GM12878 (cell line): ENCODE data around the gene HOXD12. TPM values are rescaled to one million over a fixed set of nuclear protein-coding genes. Genes with fewer than 3 reads are reported as not detected.

Source experiments
- ATAC-seq: fragments of 200-7000 bp; cut with Tn5 transposase; 3 replicates; pipeline ENCODE4 v1.9.1; 2020; ENCODE audit warnings: mild to moderate bottlenecking, moderate library complexity
- BruUV-seq: library from RNA; stranded (reverse); fragments of 400-500 nt; replicated peaks from 2 replicates; lab custom pipeline; 2021; lab: Mats Ljungman, UMichigan
- CTCF ChIA-PET: fragments of 300-600 bp; sonication (Branson Sonifier 250); formaldehyde crosslinking; extraction: SDS; loops from one replicate; lab custom pipeline; 2021; ENCODE audit warnings: inconsistent platforms; lab: Yijun Ruan, JAX
- POLR2A ChIA-PET: fragments of 350-600 bp; formaldehyde crosslinking; extraction: SDS; loops from one replicate; lab custom pipeline; 2021; ENCODE audit warnings: inconsistent platforms; lab: Charles Lee
- RAD21 ChIA-PET: fragments of 300-600 bp; sonication (Branson Sonifier 250); formaldehyde crosslinking; loops from one replicate; lab custom pipeline; 2023; ENCODE audit warnings: antibody characterized with exemption; ENCODE audit not compliant: unreplicated experiment; lab: Charles Lee
- SMC1A ChIA-PET: fragments of 300-600 bp; sonication (Branson Sonifier 250); formaldehyde crosslinking; loops from one replicate; lab custom pipeline; 2023; ENCODE audit not compliant: unreplicated experiment, uncharacterized antibody; lab: Charles Lee
- DNase-seq: peaks from one replicate; pipeline ENCODE4 v3.0.0-alpha.2; 2011; ENCODE audit warnings: low read depth, low spot score
- FAIRE-seq: peaks from 3 replicates; lab custom pipeline; 2011; peaks lifted over from hg19 to GRCh38; lab: Jason Lieb, UNC
- H2AFZ ChIP-seq: 2 replicates; pipeline ENCODE4 v1.6.0; 2011; ENCODE audit warnings: low read depth, low read length, control low read depth; ENCODE audit not compliant: control insufficient read depth
- H3K27ac ChIP-seq: 2 replicates; pipeline ENCODE4 v1.5.1; 2011; ENCODE audit warnings: control low read depth; ENCODE audit not compliant: control insufficient read depth, insufficient read depth
- H3K27me3 ChIP-seq, 2 experiments: replicated peaks in 1 of 2; 2 replicates each; pipeline versions ENCODE4 v1.6.0 to v1.6.1; 2011; ENCODE audit warnings: low read length in 1 of 2; ENCODE audit not compliant: control insufficient read depth in 2 of 2, insufficient read depth in 2 of 2
- H3K36me3 ChIP-seq, 2 experiments: 2 replicates each; pipeline ENCODE4 v1.5.1; 2011; ENCODE audit warnings: low read length in 1 of 2; ENCODE audit not compliant: control insufficient read depth in 2 of 2, insufficient read depth in 2 of 2
- H3K4me1 ChIP-seq: 2 replicates; pipeline ENCODE4 v1.6.1; 2011; ENCODE audit warnings: mild to moderate bottlenecking, low read length, moderate library complexity, mixed read lengths; ENCODE audit not compliant: control insufficient read depth, insufficient read depth
- H3K4me2 ChIP-seq: 2 replicates; pipeline ENCODE4 v1.6.0; 2011; ENCODE audit warnings: control low read depth; ENCODE audit not compliant: control insufficient read depth, insufficient read depth
- H3K4me3 ChIP-seq: fragments of 200-600 bp; sonication (generic); 2 replicates; pipeline ENCODE4 v1.5.1; 2016
- H3K79me2 ChIP-seq: 2 replicates; pipeline ENCODE4 v1.6.0; 2011; ENCODE audit warnings: low read length; ENCODE audit not compliant: control insufficient read depth, insufficient read depth
- H3K9ac ChIP-seq: 2 replicates; pipeline ENCODE4 v1.8.0; 2011; ENCODE audit warnings: low read length, control low read depth, mixed read lengths; ENCODE audit not compliant: control insufficient read depth, insufficient read depth
- H3K9me3 ChIP-seq: replicated peaks from 3 replicates; pipeline ENCODE4 v1.5.1; 2011; ENCODE audit warnings: mild to moderate bottlenecking, low read length; ENCODE audit not compliant: control insufficient read depth, insufficient read depth
- H4K20me1 ChIP-seq: 2 replicates; pipeline ENCODE4 v1.6.0; 2011; ENCODE audit not compliant: control insufficient read depth, insufficient read depth
- BRCA1 ChIP-seq: IDR thresholded peaks from 2 replicates; pipeline ENCODE4 v1.6.1; 2011; ENCODE audit warnings: low read depth, low read length, improper control_type of control experiment
- CHD1 ChIP-seq: IDR thresholded peaks from 2 replicates; pipeline ENCODE4 v1.6.1; 2012; ENCODE audit warnings: low read depth, low read length, improper control_type of control experiment
- CUX1 ChIP-seq: IDR thresholded peaks from 2 replicates; pipeline ENCODE4 v1.6.1; 2012; ENCODE audit warnings: improper control_type of control experiment, low read depth, low read length; ENCODE audit not compliant: insufficient replicate concordance
- DPF2 ChIP-seq: fragments of 450-650 bp; IDR thresholded peaks from 2 replicates; pipeline ENCODE4 v1.6.1; 2017; ENCODE audit warnings: mild to moderate bottlenecking
- FOXK2 ChIP-seq: fragments of 450-650 bp; IDR thresholded peaks from 2 replicates; pipeline ENCODE4 v1.6.1; 2017; ENCODE audit warnings: mild to moderate bottlenecking, moderate library complexity
- KAT2A ChIP-seq: conservative IDR thresholded peaks from 2 replicates; pipeline ENCODE4 v1.6.1; 2011; ENCODE audit warnings: low read depth, low read length; ENCODE audit not compliant: control insufficient read depth
- KLF5 ChIP-seq: fragments of 450-650 bp; IDR thresholded peaks from 2 replicates; pipeline ENCODE4 v1.6.1; 2014; ENCODE audit warnings: mild to moderate bottlenecking; ENCODE audit not compliant: partially characterized antibody
- NR2F1 ChIP-seq: fragments of 450-650 bp; conservative IDR thresholded peaks from 2 replicates; pipeline ENCODE4 v1.6.1; 2017; ENCODE audit warnings: mild to moderate bottlenecking
- PML ChIP-seq: IDR thresholded peaks from 2 replicates; pipeline ENCODE4 v1.6.1; 2012; ENCODE audit warnings: low read length, inconsistent platforms
- RELA ChIP-seq: fragments of 450-650 bp; IDR thresholded peaks from 2 replicates; pipeline ENCODE4 v1.8.0; 2014; ENCODE audit warnings: borderline replicate concordance; ENCODE audit not compliant: partially characterized antibody
- RFX5 ChIP-seq: IDR thresholded peaks from 2 replicates; pipeline ENCODE4 v1.6.1; 2011; ENCODE audit warnings: low read depth, low read length, improper control_type of control experiment
- SMAD5 ChIP-seq: IDR thresholded peaks from 2 replicates; pipeline ENCODE4 v1.6.1; 2016; ENCODE audit warnings: antibody characterized with exemption, low read depth
- SP1 ChIP-seq: IDR thresholded peaks from one replicate; pipeline ENCODE4 v1.6.1; 2011; ENCODE audit warnings: low read depth, low read length
- ZNF207 ChIP-seq: fragments of 450-650 bp; IDR thresholded peaks from 2 replicates; pipeline ENCODE4 v1.6.1; 2014; ENCODE audit warnings: antibody characterized with exemption, mild to moderate bottlenecking, borderline replicate concordance
- WGBS: methylation state at CpG from one replicate; pipeline ENCODE4 v1.1.6; 2016; ENCODE audit warnings: low lambda C conversion rate; ENCODE audit not compliant: insufficient replicate concordance, insufficient coverage; ENCODE audit errors: missing lambda C conversion rate; 5-methylcytosine and 5-hydroxymethylcytosine counted together
- in situ Hi-C: fragments of 300-500 bp; cut with MboI; formaldehyde crosslinking; loops from 9 replicates; pipeline ENCODE4 v1.14.3; 2018; ENCODE audit warnings: mixed read lengths
- intact Hi-C: fragments of 100-400 bp; cut with micrococcal nuclease; formaldehyde crosslinking; loops from one replicate; pipeline ENCODE4 v1.14.2; 2022; ENCODE audit not compliant: unreplicated experiment
- polyA plus RNA-seq, 11 experiments: library from polyadenylated mRNA; depleted of rRNA in 4 of 11; unstranded in 6 of 11; stranded (reverse) in 5 of 11; fragments of >200 nt; fragmentation: Nextera tagmentation in 4 of 11; fragmentation: Illumina TruSeq in 1 of 11; extraction: Ambion mirVana in 4 of 11; extraction: Trizol in 1 of 11; gene quantifications; 1 replicate in 1 of 11; 2 replicates in 10 of 11; pipeline versions ENCODE4 v1.2.1 to v1.2.3, GENCODE V29; 2011 to 2016; ENCODE audit warnings: inconsistent platforms in 2 of 11, missing spikeins in 2 of 11, low read depth in 1 of 11
- total RNA-seq, 4 experiments: library from RNA; depleted of rRNA in 3 of 4; stranded (reverse); fragments of >200 nt in 3 of 4; fragmentation: Illumina TruSeq in 1 of 4; extraction: Trizol in 1 of 4; gene quantifications; 2 replicates each; pipeline versions ENCODE4 v1.2.1 to v1.2.3, GENCODE V29; 2013 to 2021
- TF ChIP-seq, protein P1 (sequence below): IDR thresholded peaks from 2 replicates; pipeline ENCODE4 v1.6.1; 2012; ENCODE audit warnings: low read depth, low read length, improper control_type of control experiment

Gene HOXD12
- total and polyA plus RNA-seq, 10 of the 15 experiments (the other 5 are each of a cell fraction or from before 2014, with no cell fraction given), result not detected

DNA sequence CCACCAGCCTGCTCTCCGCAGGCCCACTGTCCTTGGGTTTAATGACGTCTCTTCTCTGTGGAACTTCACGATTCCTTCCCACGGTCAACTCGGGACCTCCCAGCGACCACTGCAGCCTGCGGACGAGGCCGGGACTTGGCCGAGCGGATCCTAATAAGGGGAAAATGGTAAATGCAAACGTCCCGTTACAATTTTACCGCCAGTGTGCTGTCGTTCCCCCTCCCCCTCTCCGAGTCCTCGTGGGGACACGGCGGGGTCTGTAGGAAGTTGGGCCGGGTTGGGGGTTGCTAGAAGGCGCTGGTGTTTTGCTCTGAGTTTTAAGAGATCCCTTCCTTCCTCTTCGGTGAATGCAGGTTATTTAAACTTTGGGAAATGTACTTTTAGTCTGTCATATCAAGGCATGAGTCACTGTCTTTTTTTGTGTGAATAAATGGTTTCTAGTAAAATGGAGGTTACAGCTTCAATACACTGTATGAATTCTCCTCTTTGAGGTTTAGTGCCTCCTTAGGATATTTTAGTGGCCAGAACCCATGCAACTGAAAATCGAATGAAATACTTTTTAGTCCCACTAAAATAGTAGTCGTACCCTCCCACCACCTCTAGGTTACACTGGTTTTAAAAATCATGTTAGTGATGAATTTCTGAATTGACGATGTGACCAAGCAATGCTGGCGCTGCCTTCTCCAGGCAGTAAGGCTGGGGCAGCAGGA, 9.8 kb downstream of the HOXD12 start:
- Histone ChIP-seq H3K27me3 (peaks cover 14 to 47% of the 10 kb centered on the region in 2 experiments), H3K79me2 (no peaks in the 10 kb centered on the region), H3K9ac (no peak overlapping the region), H3K9me3 (peaks cover 3% of the 10 kb centered on the region; the same call in 1 of the 3 replicates), H2AFZ (no peak overlapping the region), H3K27ac (no peak overlapping the region), H3K36me3 (no peaks in the 10 kb centered on the region), H3K4me3 (no peak overlapping the region), H3K4me1 (no peaks in the 10 kb centered on the region), H4K20me1 (no peaks in the 10 kb centered on the region), H3K4me2 (no peak overlapping the region)
- intact Hi-C loops (no loop called here), in situ Hi-C loops (no loop called here)
- ATAC-seq (no peak), FAIRE-seq (no peak), DNase-seq (no peak)
- ChIA-PET SMC1A (interaction anchor here (2.0 kb wide), 1 partner anchor 17 kb away, joined by 7 read pairs; no protein-coding TSS in a partner anchor), CTCF (interaction anchor here (2.3 to 2.5 kb wide), 3 partner anchors 11 to 1039 kb away, joined by 9 to 12 read pairs (median 12); no protein-coding TSS in a partner anchor), RAD21 (interaction anchor here (1.1 kb wide), 1 partner anchor 346 kb away, joined by 3 read pairs; no protein-coding TSS in a partner anchor), POLR2A (no interaction called here)
- BruUV-seq, result no TSS peak
- 16% methylated on average over 25 of the region's 26 CpGs for WGBS
- TF ChIP-seq NR2F1, result no peak
- TF ChIP-seq PML, result no peak
- no peak for TF ChIP-seq CHD1
- no peak for TF ChIP-seq SP1
- no peak for TF ChIP-seq DPF2
- TF ChIP-seq BRCA1, result no peak
- no peak for TF ChIP-seq CUX1
- TF ChIP-seq RELA, result no peak
- TF ChIP-seq KLF5, result no peak
- TF ChIP-seq ZNF207, result no peak
- TF ChIP-seq, protein P1, sequence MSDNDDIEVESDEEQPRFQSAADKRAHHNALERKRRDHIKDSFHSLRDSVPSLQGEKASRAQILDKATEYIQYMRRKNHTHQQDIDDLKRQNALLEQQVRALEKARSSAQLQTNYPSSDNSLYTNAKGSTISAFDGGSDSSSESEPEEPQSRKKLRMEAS, result no peak
- TF ChIP-seq SMAD5, result no peak
- TF ChIP-seq FOXK2, result no peak
- no peak for TF ChIP-seq KAT2A
- no peak for TF ChIP-seq RFX5
